Epithelial cell of esophagus (primary cell): Measurements from ENCODE around the gene NCKAP5L.

Experiments
- DNase-seq: peaks from one replicate; pipeline ENCODE4 v3.0.0; 2010; ENCODE audit warnings: low read depth
- H3K4me3 ChIP-seq: 2 replicates; pipeline ENCODE4 v1.5.1; 2011; ENCODE audit warnings: mild to moderate bottlenecking, low read length, control low read depth
- CTCF ChIP-seq: IDR thresholded peaks from 2 replicates; pipeline ENCODE4 v1.5.1; 2011; ENCODE audit warnings: low read depth, mild to moderate bottlenecking, low read length, control low read depth, inconsistent platforms; ENCODE audit not compliant: insufficient read depth; ENCODE audit errors: missing control alignments

The NCKAP5L gene

GRCh38 chr12:49827401-49828099, 663 bp downstream of the NCKAP5L start:
- no peak for TF ChIP-seq CTCF
- peak; percentile 26 for DNase-seq
- peak overlapping the region; percentile 67 for H3K4me3 ChIP-seq

DNA sequence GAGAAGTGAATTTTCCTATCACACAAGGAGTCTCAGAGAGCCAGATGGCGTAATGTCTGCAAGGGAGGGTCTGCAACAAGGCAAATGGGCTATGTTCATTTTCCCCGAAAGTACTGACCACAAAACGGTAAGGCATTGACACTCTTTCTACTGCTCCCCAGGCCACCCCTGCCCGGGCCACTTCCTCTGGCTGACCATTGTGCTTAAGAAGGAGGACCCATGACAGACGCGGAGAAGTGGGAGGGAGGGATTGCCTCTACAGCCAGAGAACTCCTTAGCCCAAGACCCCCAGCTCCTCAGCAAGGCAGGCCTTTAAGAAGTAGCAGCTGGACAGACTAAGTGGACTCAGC, 1.2 kb downstream of the NCKAP5L start:
- DNase-seq, result no peak
- no peak for TF ChIP-seq CTCF
- H3K4me3 ChIP-seq, result peak overlapping the region; percentile 67

DNA sequence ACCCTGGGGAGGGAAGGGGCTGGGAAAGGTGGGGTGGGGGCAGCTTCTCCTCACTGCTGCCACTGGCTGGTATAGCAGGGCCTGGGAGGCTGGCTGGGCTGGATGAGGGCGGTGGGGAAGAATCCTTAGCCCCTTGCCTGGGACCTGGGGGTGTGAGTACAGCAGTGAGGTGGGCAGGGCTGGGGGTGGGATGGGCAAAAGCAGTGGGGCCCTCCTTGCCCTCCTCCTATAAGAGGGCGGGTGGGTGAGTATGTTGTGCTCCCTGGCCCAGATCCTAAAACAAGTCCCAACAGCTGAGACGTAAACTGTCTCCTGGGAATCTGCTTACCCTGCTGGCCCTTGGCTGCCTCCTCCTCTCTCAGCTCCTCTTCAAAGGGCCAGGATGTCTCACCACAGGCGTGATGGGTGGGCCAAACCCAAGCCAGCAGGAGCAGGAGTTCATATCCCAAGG, 2.2 kb downstream of the NCKAP5L start:
- TF ChIP-seq CTCF, result no peak
- no peak overlapping the region for H3K4me3 ChIP-seq
- peak; percentile 45 for DNase-seq

DNA sequence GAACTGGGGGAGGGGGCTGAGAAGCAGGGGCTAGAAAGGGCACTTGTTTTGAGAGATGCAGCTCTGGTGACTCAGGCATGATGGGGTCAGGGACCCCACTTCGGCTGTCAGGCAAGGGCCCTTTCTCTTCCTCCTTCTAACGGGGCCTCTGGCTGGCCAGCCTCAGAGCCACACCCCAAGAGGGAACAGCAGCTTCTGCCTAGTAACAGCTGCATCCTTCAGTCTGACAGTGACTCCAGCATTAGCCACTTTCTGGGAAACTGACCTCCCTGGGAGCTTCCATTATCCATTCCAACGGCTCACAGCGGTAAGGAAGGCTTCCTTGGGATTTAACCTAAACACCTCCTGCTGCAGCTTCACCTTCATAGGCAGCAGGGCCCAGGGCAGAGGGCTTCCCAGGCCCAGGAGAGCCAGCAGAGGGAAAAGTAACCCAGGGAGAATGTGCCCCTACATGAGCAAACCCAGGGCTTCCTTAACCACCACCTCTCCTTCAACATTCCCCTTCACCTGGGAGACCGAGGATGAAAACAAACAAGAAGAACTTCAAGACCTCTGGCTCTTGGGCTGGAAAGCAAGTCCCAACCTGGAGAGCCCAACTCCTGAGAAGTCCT, 2.7 kb downstream of the NCKAP5L start:
- no peak overlapping the region for H3K4me3 ChIP-seq
- peak; percentile 40 for DNase-seq
- no peak for TF ChIP-seq CTCF

- DNase-seq, result peak; percentile 22
- no peak for TF ChIP-seq CTCF
- H3K4me3 ChIP-seq, result no peak overlapping the region
Measured at GRCh38 chr12:49824895-49825294, 3.3 kb downstream of the NCKAP5L start.

- no peak for DNase-seq
- no peak overlapping the region for H3K4me3 ChIP-seq
- TF ChIP-seq CTCF, result no peak
Measured at GRCh38 chr12:49824416-49824815, 3.8 kb downstream of the NCKAP5L start.

- no peak for TF ChIP-seq CTCF
- no peak for DNase-seq
- H3K4me3 ChIP-seq, result no peak overlapping the region
Measured at GRCh38 chr12:49823951-49824350, 4.3 kb downstream of the NCKAP5L start.
